HG02840 (cell line): ENCODE results near the gene SPRED3.
A peak's percentile ranks its signal among the peaks of the same experiment; 100 is the strongest.
"Not testable (repeated sequence)": the region's sequence is repeated elsewhere in the genome, so short reads cannot be mapped to it uniquely, and the experiment has no call there.

Experiments
- ATAC-seq: cut with Tn5 transposase; IDR thresholded peaks from one replicate; pipeline ENCODE4 v1.9.1; 2021; ENCODE audit warnings: mild to moderate bottlenecking, moderate library complexity, moderate number of reproducible peaks; ENCODE audit not compliant: unreplicated experiment, low FRiP score

The SPRED3 gene

GRCh38 chr19:38389957-38390924, 1.7 kb downstream of the SPRED3 start:
- no peak for ATAC-seq

GRCh38 chr19:38391911-38392464, 3.5 kb downstream of the SPRED3 start:
- no peak for ATAC-seq

GRCh38 chr19:38392707-38393308, 4.3 kb downstream of the SPRED3 start:
- no peak for ATAC-seq

- ATAC-seq: no peak
Measured at GRCh38 chr19:38394488-38394887, 6.0 kb downstream of the SPRED3 start.

- no peak for ATAC-seq
Measured at GRCh38 chr19:38395381-38396114, 7.1 kb downstream of the SPRED3 start.

- ATAC-seq: no peak
Measured at GRCh38 chr19:38399081-38399480, 10.6 kb downstream of the SPRED3 start.

- ATAC-seq: no peak
Measured at GRCh38 chr19:38399537-38399936, 11.0 kb downstream of the SPRED3 start.

- no peak for ATAC-seq
Measured at GRCh38 chr19:38400361-38400760, 11.9 kb downstream of the SPRED3 start.

- ATAC-seq: no peak
Measured at GRCh38 chr19:38401148-38401547, 12.7 kb downstream of the SPRED3 start.

- no peak for ATAC-seq
Measured at GRCh38 chr19:38402623-38402966, 14.1 kb downstream of the SPRED3 start.

GRCh38 chr19:38402967-38403674, 14.6 kb downstream of the SPRED3 start, which contains the start of gene FAM98C:
Gene FAM98C (plus strand): TSS chr19:38403093. CDS start chr19:38403154, 61 bp downstream.
- ATAC-seq: peak; percentile 87

- no peak for ATAC-seq
Measured at GRCh38 chr19:38404858-38405257, 16.4 kb downstream of the SPRED3 start.

GRCh38 chr19:38405276-38405675, 16.8 kb downstream of the SPRED3 start:
- ATAC-seq: no peak

GRCh38 chr19:38409631-38410133, 21.2 kb downstream of the SPRED3 start:
- ATAC-seq: no peak

GRCh38 chr19:38410407-38410806, 21.9 kb downstream of the SPRED3 start:
- not testable (repeated sequence) for ATAC-seq

GRCh38 chr19:38411041-38411712, 22.7 kb downstream of the SPRED3 start:
- no peak for ATAC-seq

GRCh38 chr19:38411898-38412297, 23.4 kb downstream of the SPRED3 start:
- not testable (repeated sequence) for ATAC-seq

- no peak for ATAC-seq
Measured at GRCh38 chr19:38412491-38412890, 24.0 kb downstream of the SPRED3 start.

- ATAC-seq: no peak
Measured at GRCh38 chr19:38412961-38413360, 24.5 kb downstream of the SPRED3 start.
